Skin epidermis (tissue), 12 donors: ENCODE data around the gene PRRG2.
A peak's percentile ranks its signal among the peaks of the same experiment; 100 is the strongest.

Experiments
- H3K27ac ChIP-seq, 21 experiments: fragments of 200-600 bp; sonication (generic) in 11 of 21; one replicate each; pipeline ENCODE4 v1.5.0; 2020; ENCODE audit warnings: mild to moderate bottlenecking in 3 of 21, inconsistent platforms in 2 of 21, moderate library complexity in 2 of 21
- H3K4me3 ChIP-seq, 7 experiments: fragments of 200-600 bp; sonication (generic) in 2 of 7; one replicate each; pipeline ENCODE4 v1.5.0; 2020; ENCODE audit warnings: inconsistent platforms in 2 of 7, mild to moderate bottlenecking in 2 of 7, moderate library complexity in 1 of 7

Gene PRRG2

DNA sequence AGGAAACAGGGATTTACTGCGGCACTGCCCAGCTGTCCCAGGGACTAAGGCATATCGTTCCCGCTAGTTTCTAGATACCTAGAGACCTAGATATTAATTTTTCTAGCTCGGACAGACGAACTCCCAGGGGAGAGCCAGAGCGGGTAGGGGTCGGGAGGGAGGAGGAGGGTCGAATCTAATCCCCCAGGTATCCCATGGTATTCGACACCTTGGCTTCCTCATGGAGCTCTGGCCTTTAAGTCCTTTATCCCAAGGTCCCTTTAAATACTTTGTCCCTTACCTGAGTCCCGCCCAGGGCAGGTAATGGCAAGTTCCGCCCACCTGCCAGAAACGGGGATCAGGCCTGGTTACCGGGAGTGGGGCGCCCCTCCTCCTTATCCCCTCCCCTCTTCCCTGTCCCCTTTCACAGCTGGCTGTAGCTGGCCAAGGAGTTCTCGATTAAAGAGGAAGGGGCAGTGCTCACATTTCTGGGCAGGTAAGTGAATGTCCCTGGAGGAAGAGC lies at the start of gene PRRG2:
TSS of gene PRRG2 (plus strand) at position 310 of the 502 bp plus-strand sequence. CDS start 1,904 bp downstream, outside the sequence.
- H3K4me3 ChIP-seq, result peak within 1 kb of the TSS; percentile 54 to 71 (median 61)

DNA sequence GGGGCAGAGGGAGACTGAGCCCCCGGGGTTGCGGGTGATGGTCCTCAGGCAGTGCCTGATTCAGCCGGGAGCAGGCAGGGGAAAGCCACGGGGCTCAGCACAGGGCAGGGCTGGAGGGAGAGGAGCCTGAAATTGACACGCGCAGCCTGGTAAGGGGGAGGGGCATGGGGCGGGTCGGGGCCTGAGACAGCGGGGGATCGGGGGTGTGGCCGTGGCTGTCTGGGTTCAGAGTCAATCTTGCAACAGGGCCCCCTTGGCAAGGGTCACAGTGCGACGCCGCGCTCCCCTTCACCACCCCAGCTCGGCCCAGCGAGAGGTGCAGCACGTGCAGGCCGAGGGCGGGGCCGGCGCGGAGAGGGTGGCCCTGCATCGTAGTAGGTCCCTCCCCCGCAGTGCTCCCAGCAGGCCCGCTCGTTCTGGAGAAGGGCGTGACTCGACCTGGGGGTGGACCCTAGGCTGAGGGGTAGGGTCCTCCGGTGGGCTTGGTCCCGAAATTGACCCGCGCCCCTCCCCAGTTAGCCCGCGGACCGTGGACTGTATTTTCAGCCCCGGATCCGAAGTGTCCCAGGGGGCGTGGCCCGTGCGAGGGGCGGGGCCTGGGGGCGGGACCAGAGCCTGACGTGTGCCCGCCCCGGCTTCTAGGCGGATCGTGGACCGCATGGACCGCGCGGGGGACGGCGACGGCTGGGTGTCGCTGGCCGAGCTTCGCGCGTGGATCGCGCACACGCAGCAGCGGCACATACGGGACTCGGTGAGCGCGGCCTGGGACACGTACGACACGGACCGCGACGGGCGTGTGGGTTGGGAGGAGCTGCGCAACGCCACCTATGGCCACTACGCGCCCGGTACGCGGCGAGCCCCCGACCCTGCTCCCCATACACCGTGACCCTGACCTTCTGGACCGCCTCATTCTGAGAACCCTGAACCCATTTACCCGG lies 47.3 kb upstream of the PRRG2 start:
- peak overlapping the region in 8 of 21 experiments; percentile 3 to 65 (median 24) for H3K27ac ChIP-seq

More for the DNA sequence above, at the start of gene PRRG2:
- H3K27ac ChIP-seq, result peak within 1 kb of the TSS in 20 of 21 experiments; percentile 71 to 92 (median 82)

DNA sequence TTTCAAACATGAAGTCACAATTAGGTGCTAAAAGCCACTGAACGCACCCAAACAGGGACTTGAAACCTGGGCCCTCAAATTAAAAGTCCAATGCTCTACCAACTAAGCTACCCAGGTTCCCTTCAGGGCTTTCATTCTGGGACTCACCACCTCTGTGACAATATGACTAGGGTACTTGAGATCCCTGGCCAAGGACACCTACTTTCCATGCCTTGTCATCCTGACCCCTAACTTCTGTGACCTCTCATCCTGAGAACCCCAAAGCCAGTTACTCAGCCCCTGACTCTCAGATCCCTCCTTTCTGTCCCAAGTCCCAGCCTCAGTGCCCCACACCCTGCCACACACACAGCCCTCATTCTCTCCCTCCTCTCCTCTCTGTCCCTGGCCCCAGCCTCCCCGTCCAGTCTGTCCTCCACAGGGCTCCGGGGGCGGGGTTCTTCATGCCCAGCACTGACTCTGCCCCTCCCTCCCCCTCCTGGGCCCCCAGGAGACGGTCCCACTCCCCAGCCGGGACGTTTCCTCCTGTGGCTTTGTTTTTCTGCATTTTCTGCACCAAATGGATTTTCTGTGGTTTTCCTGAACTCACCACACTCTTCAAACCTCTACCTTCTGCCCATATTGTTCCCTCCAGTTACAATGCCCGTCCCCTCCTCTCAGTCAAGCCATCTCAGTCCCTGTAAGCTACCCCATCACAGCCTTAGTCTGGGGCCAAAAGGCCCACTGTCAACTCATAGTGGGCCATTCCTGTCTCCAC lies 46.3 kb upstream of the PRRG2 start:
- peak overlapping the region in 2 of 21 experiments; percentile 22 to 25 for H3K27ac ChIP-seq
- H3K4me3 ChIP-seq, result peak overlapping the region in 4 of 7 experiments; percentile 30 to 49 (median 33)

More for the DNA sequence above, 47.3 kb upstream of the PRRG2 start:
- peak overlapping the region; percentile 30 to 64 (median 43) for H3K4me3 ChIP-seq

DNA sequence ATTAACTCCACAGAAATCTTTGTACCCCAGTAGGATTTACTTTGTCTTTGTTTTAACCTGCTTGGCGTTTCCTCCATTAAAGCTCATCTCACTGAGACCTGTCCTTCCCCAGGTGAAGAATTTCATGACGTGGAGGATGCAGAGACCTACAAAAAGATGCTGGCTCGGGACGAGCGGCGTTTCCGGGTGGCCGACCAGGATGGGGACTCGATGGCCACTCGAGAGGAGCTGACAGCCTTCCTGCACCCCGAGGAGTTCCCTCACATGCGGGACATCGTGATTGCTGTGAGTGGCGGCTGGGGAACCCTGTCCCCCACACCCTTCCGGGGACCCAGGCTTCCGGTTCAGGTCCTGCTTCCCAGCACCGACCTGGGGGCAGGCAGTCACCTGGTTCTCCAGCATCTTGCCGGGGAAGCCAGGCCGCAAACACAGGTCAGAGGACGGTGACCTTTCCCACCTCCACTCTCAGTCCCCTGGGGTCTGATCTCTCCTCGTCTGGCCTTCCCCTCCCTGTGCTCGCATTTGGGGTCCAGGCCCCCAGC lies 44.1 kb upstream of the PRRG2 start:
- no peak overlapping the region for H3K27ac ChIP-seq

DNA sequence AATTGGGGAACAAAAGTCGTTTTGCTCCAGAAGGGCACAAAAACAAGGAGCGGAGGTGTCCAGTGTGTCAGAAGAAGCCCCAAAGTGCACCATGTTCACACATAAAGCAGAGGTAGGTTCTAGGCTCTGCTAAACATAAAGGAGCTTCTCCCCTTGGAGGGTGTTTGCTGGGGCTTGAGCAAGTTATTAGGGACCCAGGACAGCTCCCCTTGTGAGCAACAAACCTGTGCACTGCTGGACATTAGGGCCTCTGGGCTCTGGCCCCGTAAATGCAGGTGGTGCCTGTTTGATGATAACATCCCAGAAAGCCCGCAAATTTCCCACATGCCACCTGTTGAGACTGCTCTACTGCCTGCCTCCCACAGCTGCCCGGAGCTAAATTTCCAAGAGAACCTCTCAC lies 42.5 kb upstream of the PRRG2 start:
- Histone ChIP-seq H3K27ac (no peak overlapping the region), H3K4me3 (no peak overlapping the region)

More for the DNA sequence above, 44.1 kb upstream of the PRRG2 start:
- no peak overlapping the region for H3K4me3 ChIP-seq

DNA sequence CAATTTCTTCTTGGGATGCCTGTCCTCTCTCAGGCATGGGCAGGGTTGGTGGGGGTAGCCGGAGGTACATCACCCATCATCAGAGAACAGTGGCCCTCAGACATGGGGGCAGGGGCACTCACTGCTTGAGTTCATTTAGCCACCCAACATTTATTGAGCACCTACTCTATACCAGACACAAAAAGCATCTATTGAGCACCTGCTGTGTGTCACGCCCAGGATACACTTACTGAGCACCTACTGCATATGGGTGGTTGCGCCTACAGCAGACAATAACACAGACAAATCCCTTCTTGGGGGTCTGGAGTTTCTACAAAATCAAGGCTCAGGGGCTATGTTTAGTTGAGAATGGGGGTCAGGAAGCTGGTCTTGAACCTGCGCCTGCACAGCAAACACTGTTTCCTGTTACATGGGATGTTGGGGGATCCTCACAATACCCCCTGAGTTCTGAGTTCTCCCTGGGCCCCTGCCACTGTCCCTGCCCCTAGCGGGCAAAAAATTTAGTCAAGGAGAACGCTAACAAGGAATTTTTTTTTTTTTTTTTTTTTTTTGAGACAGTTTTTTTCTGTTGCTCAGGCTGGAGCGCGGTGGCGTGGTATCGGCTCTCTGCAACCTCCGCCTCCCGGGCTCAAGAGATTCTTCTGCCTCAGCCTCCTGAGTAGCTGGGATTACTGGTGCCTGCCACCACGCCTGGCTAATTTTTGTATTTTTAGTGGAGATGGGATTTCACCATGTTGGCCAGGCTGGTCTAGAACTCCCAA lies 41.7 kb upstream of the PRRG2 start:
- Histone ChIP-seq H3K27ac (no peak overlapping the region), H3K4me3 (no peak overlapping the region)

DNA sequence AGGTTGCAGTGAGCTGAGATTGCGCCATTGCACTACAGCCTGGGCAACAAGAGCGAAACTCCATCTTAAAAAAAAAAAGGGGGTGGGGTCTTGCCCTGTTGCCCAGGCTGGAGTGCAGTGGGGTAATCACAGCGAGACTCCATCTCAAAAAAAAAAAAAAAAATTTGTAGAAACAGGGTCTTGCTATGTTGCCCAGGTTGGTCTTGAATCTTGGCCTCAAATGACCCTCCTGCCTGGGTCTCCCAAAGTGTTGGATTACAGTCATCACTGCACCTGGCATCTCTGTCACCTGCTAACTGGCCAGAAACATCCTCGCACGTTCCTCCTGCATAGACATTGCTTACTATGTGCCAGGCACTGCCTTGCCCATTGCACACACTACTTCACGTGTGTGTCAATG lies 39.2 kb upstream of the PRRG2 start:
- Histone ChIP-seq H3K27ac (no peak overlapping the region), H3K4me3 (no peak overlapping the region)

DNA sequence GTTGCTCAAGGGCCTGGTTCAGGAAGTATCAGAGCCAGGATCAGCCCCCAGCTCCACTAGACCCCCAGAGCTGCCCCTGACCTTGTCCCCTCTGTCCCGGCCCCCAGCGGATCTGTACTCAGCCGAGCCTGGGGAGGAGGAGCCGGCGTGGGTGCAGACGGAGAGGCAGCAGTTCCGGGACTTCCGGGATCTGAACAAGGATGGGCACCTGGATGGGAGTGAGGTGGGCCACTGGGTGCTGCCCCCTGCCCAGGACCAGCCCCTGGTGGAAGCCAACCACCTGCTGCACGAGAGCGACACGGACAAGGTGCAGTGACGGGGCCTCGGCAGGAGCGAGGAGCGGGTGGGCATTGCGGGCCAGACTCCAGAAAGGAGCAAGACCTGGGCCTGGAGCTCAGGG lies 38.7 kb upstream of the PRRG2 start:
- Histone ChIP-seq H3K27ac (no peak overlapping the region), H3K4me3 (no peak overlapping the region)

DNA sequence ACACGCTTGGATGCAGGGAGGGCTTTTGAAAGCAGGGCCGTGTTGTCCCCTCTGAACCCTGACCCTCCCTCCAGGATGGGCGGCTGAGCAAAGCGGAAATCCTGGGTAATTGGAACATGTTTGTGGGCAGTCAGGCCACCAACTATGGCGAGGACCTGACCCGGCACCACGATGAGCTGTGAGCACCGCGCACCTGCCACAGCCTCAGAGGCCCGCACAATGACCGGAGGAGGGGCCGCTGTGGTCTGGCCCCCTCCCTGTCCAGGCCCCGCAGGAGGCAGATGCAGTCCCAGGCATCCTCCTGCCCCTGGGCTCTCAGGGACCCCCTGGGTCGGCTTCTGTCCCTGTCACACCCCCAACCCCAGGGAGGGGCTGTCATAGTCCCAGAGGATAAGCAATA lies 38.1 kb upstream of the PRRG2 start:
- Histone ChIP-seq H3K27ac (peak overlapping the region in 1 of 21 experiments; percentile 40), H3K4me3 (no peak overlapping the region)

DNA sequence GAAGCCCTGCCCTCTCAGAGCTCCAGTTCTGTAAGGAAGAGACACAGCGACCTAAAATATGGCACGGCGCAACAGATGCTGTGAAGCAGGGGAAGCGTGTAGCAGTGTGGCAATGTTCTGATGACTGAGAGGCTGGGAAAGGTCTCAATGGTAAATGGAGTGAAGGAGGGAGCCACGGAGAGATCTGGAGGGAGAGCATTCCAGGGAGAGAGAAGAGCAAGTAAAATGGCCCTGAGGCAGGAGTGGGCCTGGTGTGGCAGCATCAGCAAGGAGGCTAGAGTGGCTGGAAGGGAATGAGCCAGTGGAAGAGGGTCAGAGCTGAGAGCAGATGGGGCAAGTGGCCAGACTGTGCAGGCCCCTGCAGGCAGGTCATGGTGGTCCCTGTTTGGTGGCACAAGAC lies 37.0 kb upstream of the PRRG2 start:
- Histone ChIP-seq H3K4me3 (no peak overlapping the region), H3K27ac (no peak overlapping the region)

DNA sequence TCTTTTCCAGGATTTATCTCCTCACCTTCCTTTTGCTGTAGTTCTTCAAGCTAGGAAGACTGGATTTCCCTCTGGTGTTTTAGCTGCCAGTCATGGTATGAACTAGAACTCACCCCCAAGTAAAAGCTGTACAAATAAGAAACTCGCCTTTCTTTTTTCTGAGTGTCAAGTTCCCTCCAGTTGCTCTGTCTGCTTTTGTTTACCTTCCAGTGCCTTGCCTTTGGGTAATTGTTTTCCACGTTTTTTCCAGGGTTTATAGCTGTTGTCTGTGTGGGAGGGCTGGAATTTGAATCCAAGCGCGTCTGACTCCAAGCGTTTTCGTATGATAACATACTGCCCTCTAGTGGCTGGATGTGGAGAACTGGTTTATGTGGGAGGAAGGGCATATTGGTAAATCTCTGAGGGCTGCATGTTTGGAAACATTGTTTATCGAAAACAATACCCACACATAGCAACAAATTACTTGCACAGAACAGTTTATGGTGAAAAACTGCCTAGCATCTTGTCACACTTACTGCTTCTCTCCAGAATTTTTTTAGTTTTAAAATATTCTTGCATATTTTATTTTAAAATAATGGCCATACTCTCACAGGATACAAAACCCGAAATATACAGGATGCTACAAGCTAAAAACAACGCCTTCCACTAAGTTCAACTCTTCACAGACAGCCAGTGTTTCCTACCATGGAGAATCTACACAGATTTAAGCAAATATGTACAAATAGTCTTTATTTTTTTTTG lies 34.1 kb upstream of the PRRG2 start:
- H3K27ac ChIP-seq, result peak overlapping the region in 3 of 21 experiments; percentile 5 to 22 (median 7)
- no peak overlapping the region for H3K4me3 ChIP-seq

DNA sequence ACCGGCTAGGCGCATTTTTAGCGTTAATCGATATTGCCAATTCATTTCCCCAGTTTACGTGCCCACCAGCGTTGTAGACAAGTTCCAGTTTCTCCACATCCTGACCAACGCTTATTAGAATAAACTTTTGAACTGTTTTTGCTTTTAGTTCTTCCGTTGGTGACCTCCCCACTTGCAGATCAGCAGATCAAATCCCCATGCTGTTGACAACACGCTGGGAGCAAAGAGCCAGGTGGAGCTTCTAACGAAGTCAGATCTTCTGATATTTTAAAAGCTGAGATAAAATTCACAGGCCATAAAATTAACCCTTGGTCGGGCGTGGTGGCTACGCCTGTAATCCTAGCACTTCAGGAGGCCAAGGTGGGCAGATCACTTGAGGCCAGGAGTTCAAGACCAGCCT lies 32.1 kb upstream of the PRRG2 start:
- no peak overlapping the region for H3K4me3 ChIP-seq
- H3K27ac ChIP-seq, result peak overlapping the region in 1 of 21 experiments; percentile 12

DNA sequence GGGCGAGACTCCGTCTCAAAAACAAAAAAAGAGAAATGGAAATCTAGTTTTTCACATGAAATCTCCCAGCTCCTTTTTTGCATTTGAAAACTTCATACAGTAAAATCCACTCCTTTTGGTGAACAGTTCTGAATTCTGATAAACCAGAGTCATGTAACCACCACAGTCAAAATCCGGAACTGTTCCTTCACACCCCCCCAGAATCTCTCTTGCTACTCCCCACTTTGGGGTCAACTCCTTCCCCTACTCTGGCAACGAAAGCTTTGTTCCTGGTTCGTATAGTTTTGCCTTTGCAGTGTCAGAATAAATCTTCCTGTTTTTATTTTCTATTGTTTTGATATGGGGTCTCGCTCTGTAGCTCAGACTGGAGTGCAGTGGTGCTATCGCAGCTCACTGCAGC lies 29.6 kb upstream of the PRRG2 start:
- H3K27ac ChIP-seq, result peak overlapping the region in 7 of 21 experiments; percentile 20 to 81 (median 53)
- no peak overlapping the region for H3K4me3 ChIP-seq

DNA sequence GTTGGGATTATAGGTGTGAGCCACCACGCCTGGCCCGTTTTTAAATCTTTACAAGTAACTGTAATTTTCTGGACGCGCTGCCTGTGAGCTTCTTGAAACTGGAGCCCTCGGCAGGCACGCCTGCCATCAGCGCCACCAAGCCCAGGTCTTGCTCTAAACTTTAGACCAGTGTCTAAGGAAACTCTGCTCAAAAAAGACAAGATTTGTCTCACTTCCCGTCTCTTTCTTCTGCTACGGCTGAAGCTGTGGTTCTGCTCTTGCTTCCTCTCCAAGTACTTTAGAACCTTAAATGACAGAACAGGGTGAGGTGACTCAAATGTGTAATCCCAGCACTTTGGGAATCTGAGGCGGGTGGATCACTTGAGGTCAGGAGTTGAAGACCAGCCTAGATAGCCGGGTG lies 28.4 kb upstream of the PRRG2 start:
- no peak overlapping the region for H3K4me3 ChIP-seq
- H3K27ac ChIP-seq, result peak overlapping the region in 15 of 21 experiments; percentile 7 to 87 (median 53)

DNA sequence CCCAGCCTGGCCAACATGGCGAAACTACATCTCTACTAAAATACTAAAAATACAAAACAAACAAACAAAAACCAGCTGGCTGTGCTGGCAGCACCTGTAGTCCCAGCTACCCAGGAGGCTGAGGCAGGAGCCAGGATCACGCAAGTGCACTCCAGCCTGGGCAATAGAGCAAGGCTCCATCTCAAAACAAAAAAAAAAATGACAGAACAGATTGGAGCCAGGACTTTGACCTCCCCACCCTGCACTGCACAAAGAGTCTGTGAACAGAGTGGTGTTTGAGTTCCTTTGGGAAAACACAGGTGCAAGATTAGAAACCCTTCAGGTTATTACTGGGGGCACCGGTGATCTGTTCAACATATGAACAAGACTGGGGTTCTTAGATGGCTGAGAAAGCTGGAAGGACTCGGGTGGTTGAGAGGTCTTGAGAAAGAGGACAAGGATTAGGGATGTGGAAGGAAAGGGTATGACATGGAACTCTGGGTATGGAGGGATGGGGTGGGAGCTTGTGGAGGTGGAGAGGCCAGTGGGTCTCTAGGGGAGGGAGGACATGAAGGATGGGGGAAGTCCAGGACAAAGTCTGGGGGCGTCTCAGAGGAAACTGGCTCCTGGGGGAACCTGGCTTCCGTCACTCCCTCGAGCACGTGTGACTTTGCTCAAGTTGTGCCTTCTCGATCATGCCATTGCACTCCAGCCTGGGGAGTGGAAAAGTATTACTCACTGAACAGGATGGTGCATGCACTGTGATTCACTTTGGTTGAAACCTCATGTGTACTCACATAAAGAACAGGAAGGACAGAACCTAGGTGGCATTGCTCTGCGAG lies 27.5 kb upstream of the PRRG2 start:
- peak overlapping the region in 20 of 21 experiments; percentile 7 to 87 (median 70) for H3K27ac ChIP-seq

DNA sequence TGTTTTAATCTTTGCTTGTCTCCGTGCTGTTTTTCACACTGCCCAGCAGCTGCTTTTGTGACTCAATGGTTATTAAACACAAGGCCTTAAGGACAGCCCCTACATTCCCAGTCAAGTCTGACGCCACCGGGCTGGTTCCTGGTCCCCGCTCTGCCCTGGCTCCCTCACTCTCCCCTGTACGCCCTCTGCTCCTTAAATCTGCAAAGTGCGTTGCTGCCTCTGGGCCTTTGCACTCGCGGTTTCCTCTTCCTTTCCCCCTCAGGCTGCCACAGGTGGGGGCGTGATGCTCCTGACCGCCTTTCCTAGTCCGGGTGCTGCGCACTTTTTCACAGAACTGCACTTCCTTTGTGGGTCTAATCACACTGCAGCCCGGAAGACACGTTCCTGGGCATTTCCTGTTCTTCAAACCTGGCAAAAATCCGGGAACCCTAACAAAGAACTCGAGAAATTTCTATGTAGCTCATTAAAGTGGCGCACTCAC lies 26.4 kb upstream of the PRRG2 start:
- Histone ChIP-seq H3K4me3 (no peak overlapping the region), H3K27ac (peak overlapping the region in 19 of 21 experiments; percentile 7 to 87 (median 71))

More for the DNA sequence above, 27.5 kb upstream of the PRRG2 start:
- no peak overlapping the region for H3K4me3 ChIP-seq
